ENCODE data around the gene MYRIP.
"Not testable (repeated sequence)": the region's sequence is repeated elsewhere in the genome, so short reads cannot be mapped to it uniquely, and the experiment has no call there.

The MYRIP gene

DNA sequence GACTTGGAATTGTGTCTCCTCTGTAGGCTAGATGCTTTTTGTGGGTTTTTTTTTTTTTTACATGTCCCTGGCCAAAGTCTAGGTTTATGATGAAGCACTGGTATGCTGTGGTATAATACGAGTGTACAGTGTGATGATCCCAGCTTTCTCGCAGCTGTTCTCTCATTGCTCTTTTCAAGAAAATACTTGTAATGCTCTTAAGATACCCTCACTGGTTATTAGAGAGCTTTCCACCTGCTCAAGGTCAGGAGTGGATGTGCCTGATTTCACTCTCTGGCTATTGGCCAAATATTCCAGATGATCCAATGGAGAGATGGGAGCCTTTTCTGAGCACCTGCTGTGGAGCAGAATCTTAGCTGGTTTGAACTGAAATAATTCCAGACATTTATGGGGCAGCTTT lies 215.1 kb downstream of the MYRIP start:
- H3K4me3 ChIP-seq (replicated peaks in 1 of 2; ENCODE audit: low read depth in 2 of 2, low read length in 2 of 2) = no peak overlapping the region
- TF ChIP-seq, protein P1, sequence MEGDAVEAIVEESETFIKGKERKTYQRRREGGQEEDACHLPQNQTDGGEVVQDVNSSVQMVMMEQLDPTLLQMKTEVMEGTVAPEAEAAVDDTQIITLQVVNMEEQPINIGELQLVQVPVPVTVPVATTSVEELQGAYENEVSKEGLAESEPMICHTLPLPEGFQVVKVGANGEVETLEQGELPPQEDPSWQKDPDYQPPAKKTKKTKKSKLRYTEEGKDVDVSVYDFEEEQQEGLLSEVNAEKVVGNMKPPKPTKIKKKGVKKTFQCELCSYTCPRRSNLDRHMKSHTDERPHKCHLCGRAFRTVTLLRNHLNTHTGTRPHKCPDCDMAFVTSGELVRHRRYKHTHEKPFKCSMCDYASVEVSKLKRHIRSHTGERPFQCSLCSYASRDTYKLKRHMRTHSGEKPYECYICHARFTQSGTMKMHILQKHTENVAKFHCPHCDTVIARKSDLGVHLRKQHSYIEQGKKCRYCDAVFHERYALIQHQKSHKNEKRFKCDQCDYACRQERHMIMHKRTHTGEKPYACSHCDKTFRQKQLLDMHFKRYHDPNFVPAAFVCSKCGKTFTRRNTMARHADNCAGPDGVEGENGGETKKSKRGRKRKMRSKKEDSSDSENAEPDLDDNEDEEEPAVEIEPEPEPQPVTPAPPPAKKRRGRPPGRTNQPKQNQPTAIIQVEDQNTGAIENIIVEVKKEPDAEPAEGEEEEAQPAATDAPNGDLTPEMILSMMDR (IDR thresholded peaks at IDR 0.05; ENCODE audit: low read depth, low read length) = no peak
- no peak for DNase-seq (ENCODE audit: low read depth in 2 of 2)

DNA sequence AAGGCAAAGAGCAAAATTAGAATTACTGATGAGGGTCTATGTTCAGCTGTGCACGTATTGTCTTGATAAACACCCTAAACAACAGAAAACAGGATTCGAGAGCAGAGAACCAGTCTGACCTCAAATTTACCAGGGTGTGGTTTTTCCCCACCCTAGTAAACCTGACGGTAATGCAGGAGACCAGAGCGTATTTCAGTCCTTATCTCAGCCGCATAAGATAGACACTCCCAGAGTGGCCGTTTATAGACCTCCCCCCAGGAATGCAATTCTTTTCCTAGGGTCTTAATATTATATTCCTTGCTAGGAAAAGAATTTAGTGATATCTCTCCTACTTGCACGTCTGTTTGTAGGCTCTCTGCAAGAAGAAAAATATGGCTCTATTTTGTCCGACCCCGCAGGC lies 216.5 kb downstream of the MYRIP start:
- not testable (repeated sequence) for H3K4me3 ChIP-seq (replicated peaks in 1 of 2; ENCODE audit: low read depth in 2 of 2, low read length in 2 of 2); DNase-seq (ENCODE audit: low read depth in 2 of 2)

DNA sequence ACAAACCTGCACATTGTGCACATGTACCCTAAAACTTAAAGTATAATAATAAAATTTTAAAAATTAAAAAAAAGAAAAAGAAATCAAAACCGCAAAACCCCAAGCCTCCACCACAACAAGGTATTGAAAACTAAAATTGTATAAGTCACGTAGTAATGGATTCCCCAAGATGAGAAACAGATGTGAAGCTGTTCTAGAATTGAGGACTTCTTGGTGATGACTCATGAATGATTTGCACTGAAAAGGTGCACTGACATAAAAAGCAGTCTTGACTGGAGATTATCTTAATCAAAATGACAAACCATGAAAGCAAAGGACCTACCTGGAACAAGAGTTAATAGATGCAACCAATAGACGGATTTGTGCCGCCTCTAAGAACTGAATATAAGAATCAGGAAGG lies 225.8 kb downstream of the MYRIP start:
- peak in 1 of 2 donors; percentile 9 for DNase-seq (ENCODE audit: low read depth in 2 of 2)
- TF ChIP-seq, protein P1 (IDR thresholded peaks at IDR 0.05; ENCODE audit: low read depth, low read length) = no peak
- no peak overlapping the region for H3K4me3 ChIP-seq (replicated peaks in 1 of 2; ENCODE audit: low read depth in 2 of 2, low read length in 2 of 2)

DNA sequence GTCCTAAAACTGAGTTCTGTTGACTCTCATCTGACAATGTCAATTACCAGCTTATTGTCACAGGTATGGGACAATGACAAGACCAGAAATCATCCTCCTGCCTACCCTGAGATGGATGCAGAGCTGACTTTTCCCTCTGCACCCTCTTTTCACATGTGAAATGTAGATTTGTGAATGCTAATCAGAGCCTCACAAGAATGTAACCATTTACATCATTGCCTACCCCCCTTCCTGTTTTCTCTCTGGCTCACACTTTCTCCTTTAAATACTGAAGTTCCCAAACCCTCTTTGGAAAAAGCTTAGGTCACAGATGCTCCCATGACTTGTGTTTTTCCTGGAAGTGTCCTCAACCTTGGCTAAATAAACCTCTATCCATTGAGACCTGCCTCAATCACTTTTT lies 228.2 kb downstream of the MYRIP start:
- H3K4me3 ChIP-seq (replicated peaks in 1 of 2; ENCODE audit: low read depth in 2 of 2, low read length in 2 of 2) = no peak overlapping the region
- TF ChIP-seq, protein P1 (IDR thresholded peaks at IDR 0.05; ENCODE audit: low read depth, low read length) = no peak
- DNase-seq (ENCODE audit: low read depth in 2 of 2) = no peak

DNA sequence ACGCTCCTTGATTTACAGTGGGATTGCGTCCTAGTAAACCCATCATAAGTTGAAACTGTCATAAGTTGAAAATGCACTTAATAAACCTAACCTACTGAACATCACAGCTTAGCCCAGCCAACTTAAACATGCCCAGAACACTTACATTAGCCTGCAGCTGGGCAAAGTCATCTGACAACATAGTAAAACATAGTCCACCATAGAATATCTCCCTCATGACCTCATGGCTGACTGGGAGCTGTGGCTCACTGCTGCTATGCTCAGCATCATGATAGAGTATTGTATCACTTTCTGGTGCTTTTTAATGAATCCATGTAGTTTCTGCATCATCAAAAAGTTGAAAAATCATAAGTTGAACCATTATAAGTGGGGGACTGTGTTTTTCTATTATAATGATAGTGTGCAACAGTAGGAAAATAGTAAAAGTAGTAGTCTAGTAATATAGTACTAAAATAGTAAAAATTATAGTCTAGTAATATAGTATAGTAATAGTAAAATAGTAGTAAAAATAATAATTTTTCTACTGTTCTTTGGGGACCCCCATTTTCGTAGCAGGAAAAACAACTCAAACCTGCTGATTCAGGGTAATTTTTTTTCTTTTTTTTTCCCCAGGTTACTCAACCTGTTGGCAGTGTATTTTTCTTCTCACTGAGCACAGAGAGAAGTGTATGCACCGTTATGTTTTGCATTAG lies 233.5 kb downstream of the MYRIP start:
- TF ChIP-seq, protein P1 (IDR thresholded peaks at IDR 0.05; ENCODE audit: low read depth, low read length) = no peak
- no peak overlapping the region for H3K4me3 ChIP-seq (replicated peaks in 1 of 2; ENCODE audit: low read depth in 2 of 2, low read length in 2 of 2)
- peak in 1 of 2 donors; percentile 28 for DNase-seq (ENCODE audit: low read depth in 2 of 2)

DNA sequence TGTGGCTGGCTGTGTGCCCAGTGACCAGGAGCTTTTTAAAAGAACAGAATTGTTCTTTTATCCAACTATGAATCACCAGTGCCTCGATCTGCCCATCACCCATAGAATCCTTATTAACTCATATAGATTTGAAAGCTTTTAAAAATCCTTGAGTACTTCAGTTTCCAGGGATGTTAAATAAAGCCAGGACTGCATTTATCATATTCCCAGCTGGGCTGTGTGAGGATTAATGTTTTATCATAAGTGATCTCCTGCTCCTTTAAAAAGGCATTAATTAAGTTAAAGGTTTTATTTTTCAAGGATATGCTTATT lies 234.0 kb downstream of the MYRIP start:
- no peak overlapping the region for H3K4me3 ChIP-seq (replicated peaks in 1 of 2; ENCODE audit: low read depth in 2 of 2, low read length in 2 of 2)
- peak; percentile 70 to 76 for DNase-seq (ENCODE audit: low read depth in 2 of 2)
- TF ChIP-seq, protein P1 (IDR thresholded peaks at IDR 0.05; ENCODE audit: low read depth, low read length) = no peak

DNA sequence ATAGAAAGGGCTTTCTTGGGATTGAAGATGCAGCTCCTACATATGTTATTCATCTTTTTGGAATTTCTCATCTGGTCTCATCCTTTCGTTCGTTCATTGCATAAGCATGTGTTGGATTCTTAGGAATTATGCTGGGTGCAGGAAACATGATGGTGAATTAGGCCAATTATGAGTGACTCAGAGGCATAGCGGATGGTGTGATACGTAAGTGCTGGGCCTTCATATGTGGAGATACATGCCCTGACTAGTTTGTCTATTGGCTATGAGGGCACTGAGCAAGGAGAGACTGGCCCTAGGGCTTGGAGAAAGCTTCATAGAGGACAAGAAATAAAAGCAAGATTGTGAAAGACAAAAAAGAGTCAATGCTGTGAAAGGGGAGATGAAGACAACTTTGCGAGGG lies 235.1 kb downstream of the MYRIP start:
- H3K4me3 ChIP-seq (replicated peaks in 1 of 2; ENCODE audit: low read depth in 2 of 2, low read length in 2 of 2) = no peak overlapping the region
- TF ChIP-seq, protein P1 (IDR thresholded peaks at IDR 0.05; ENCODE audit: low read depth, low read length) = no peak
- DNase-seq (ENCODE audit: low read depth in 2 of 2) = peak; percentile 82 to 89

Data from cardiac fibroblast (primary cell).